NCI-H1436 (cell line): Measurements from ENCODE around the gene DLG5.

Experiments
- DNase-seq: peaks from one replicate; lab custom pipeline; 2025; lab: John Stamatoyannopoulos, UW

The DLG5 gene

DNA sequence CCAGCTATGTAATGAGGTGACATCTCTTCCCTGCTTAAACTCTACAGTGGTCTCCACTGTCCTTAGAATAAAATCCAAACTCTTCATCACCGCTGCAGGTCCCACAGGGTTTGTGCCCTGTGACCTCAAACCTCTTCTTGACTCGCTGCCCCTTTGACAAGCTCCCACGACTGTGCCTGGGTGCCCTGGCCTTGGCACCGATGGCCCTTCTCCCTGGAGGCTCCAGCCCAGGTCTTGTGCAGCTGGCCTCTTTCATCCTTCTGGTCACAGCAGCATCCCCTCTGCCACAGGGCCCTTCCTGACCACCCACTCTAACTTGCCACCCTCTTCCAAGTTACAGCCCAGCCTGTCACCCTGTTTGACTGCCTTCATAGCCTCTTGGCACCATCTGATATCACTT, 108.2 kb downstream of the DLG5 start:
- DNase-seq = no peak

DNA sequence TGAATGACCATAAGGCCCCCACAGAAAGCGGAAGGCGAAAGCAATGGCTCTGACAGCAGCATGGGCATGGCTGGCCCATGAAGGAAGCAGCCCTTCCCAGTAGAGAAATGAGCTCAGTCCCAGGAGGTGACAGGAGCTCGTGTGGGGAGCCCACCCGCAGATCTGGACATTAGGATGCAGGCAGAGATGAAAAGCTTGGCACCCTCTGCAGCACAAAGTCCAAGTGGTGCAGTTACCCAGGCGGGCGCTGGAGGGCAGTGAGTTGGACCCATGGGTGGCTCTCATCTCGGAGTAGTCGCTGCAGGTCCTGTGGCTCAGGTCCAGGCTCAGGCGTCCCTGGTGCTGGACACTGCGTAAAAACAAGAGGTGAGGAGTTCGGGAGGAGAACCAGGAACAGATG, 109.0 kb downstream of the DLG5 start:
- no peak for DNase-seq

DNA sequence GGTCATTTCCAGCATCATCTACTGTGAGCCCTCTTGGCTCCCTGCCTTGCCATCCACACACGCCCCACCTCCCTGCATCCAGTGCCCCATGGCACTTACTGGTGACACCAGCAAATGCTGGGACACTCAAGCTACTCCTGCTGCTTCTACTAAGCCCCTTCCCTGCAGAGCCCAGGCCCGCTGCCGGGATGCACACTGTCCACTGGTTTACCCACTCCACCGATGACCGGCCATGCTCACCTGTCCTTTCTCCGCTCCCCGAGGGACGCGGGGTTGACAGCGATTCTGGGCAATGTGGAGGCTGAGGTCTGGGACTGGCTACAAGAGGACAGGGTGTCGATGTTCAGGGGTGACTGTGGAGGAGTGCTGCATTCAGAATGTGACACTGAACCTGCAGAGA, 110.2 kb downstream of the DLG5 start:
- DNase-seq = no peak

GRCh38 chr10:77812741-77813140, 113.8 kb downstream of the DLG5 start:
- no peak for DNase-seq

DNA sequence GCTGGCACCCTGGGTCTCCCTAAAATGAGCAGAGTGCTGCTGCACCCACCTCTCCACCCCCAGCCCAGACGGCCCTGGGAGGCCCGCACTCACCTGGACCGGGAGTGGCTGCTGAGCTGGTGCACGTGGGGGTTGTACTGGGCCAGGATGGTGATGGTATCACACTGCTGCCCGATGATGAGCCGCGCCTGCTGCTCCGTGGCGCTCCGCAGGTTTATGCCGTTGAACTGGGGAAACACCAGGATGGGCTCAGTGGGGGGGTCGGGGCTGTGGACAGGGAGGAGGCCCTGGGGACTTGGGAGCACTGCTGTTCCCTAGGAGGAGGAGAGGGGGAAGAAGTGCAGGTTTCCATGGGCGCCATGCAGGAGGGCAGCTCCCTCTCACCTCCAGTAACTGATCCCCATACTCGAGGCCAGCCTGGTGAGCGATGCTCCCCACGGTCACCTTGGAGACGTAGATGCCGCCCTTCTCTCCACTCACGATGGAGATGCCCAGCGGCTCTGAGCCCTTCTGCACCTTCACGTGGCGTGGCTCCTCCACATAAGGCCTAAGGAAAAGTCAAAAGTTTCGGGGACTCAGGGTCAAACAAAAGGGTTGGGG, 114.6 kb downstream of the DLG5 start:
- DNase-seq = no peak

DNA sequence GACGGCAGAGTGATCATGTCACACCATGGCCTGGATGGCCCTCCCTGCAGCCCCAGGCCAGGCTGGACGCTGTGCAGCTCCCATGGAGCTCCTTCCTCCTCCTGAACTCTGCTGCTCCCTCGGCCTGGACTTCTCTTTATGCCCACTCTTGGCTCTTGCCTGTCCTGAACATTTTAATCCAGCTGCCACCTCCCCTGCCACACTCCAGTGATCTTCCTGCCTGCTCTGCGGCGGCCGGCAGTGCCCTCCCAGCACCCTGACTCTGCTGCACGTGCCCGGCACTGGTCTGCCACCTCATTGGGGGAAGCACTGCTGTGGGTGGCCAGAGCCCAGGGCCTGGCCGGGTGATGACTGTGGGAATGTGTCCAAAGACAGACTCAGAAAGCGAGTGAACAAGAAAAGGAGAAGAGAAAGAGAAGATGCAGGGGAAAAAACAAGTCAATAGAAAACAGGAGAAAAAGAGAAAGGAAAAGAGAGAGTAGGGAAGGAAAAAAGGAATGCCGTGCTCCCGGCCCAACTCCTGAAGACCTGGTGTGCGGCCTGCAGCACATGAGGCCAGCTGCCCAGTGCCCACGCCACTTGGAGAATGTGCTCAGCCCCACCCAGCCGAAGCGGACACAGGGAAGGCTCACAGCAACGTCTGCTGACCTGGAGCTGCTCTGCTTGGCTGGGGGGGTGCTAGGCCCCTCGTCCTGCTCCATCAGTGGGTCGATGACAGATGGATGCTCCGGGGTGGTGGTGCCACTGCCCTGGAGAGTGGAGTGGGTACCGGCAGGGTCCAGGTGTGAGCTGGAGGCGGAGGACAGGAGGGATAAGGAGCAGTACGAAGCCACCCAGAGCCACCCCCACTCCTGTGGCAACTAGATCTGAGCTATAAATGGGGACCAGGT, 115.9 kb downstream of the DLG5 start:
- no peak for DNase-seq

- no peak for DNase-seq
Observed at GRCh38 chr10:77809336-77809735, 117.2 kb downstream of the DLG5 start.

DNA sequence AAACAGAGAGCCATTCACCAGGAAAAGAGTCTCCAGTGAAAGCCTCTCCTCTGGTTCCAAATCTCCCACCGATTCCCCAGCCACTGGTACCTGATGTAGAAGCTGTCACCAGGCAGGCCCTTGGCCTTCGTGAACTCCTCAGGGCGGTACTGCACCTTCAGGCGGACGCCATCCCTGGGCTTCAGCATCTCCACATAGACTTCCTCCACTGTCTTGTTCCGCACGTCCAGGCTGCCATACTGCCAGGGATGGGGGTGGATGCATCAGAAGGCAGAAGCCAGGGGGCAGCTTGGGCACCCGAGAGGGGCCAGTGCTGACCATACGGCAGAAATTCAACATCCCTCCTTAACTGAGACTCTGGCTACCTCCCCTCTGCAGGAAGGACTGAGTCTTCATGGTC, 118.8 kb downstream of the DLG5 start:
- no peak for DNase-seq

GRCh38 chr10:77806511-77807157, 119.9 kb downstream of the DLG5 start:
- DNase-seq = no peak

- no peak for DNase-seq
Observed at GRCh38 chr10:77805676-77806075, 120.9 kb downstream of the DLG5 start.

GRCh38 chr10:77804371-77804770, 122.2 kb downstream of the DLG5 start:
- DNase-seq = no peak

DNA sequence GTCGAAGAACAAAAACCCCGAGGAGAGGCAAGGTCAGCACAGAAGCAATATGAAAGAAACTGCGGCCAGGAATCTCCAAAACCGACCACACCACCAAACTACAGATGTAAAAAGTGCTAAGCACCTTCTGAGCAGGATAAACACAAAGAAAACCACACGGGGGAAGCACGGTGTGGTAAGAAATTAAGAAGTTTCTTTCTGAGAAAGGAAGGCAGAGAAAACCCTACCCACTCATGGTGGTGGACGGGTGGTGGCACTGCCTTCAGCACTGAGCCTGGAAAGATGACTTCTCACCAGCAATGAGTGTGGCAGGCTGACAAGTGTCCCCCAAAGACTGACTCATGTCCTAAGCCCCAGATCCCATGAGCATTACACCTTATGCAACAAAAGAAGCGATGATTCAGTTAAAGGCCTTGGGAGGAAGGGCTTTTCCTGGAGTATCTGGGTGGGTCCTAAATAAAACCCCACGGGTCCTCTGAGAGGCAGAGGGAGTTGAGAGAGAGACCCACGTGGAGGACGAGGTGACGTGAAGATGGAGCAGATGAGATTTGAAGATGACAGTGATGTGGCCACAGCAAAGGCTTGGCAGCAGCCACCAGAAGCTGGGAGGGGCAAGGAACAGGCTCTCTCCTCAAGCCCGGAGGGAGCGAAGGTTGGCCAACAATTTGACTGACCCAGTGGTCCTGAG, 124.9 kb downstream of the DLG5 start:
- no peak for DNase-seq

GRCh38 chr10:77800738-77801266, 125.8 kb downstream of the DLG5 start:
- DNase-seq = no peak

DNA sequence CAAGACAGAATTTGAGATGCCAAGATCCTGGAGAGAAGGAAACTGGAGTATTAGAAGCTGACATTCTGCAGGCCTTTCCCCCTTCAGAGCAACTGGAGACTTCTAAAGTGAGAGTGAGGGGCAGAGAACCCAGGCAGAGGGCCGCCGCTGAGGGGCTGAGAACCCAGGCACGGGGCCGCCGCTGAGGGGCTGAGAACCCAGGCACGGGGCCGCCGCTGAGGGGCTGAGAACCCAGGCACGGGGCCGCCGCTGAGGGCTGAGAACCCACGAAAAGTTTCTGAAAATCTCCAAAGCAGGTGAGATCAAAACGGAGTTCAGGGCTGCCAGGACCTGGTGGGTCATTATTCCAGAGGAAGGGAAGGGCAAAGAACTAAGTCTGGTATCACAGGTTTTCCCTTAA, 126.2 kb downstream of the DLG5 start:
- no peak for DNase-seq

DNA sequence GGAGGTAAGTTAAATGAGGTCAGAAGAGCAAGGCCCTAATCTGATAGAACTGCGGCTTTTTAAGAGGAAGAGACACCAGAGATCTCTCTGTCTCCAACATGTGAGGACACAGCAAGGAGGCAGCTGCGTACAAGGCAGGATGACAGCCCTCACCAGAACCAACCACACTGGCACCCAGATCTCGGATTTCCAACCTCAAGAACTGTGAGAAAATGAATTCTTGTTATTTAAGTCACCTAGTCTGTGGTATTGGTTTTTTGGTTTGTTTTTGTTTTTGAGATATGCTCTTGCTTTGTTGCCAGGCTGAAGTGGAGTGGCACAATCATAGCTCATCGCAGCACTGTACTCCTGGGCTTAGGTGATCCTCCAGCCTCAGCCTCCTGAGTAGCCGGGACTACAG, 127.2 kb downstream of the DLG5 start:
- no peak for DNase-seq

GRCh38 chr10:77798940-77799339, 127.6 kb downstream of the DLG5 start:
- DNase-seq = no peak

- DNase-seq = no peak
Observed at GRCh38 chr10:77796311-77796915, 130.1 kb downstream of the DLG5 start.

GRCh38 chr10:77795426-77796055, 131.0 kb downstream of the DLG5 start:
- DNase-seq = no peak

DNA sequence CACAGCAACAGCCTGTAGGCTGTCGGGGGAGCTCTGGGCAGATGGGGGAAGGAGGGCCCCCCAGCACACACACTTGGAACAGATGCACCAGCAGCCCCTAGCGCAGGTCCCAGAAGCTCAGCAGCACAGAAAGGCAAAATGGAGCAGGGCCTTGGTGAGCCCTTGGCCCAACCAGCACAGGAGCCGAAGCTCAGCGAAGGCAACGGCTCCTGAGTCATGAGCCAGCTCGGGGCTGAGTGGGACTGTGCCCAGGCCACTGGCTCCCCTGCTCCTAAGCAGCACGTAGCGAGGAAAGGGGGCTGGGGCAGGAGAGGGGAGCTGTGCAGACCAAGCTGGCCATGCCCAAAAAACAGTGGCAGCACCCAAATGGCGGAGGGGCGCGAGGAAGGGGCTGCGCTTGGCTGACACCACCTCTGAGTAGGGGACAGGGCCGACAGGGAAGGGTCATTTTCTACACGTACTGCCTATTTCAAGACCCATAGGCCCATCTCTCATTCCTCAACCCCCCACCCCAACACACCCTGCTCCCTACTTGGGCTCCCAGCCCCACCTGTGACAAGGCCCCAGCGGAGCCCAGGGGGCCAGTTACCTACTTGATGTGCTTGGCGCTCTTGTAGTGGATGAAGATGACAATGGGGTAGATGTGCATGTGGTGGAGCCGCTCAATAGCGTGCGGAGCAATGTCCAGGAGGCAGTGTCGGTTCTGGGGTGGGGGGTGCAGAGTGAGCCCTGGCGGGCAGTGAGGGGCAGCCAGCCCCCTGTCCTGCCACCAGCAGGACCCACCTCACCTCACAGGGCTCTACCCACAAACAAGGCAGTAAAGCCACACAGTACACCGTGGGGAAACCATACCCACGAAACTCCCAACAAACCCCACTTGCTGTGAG, 132.1 kb downstream of the DLG5 start:
- no peak for DNase-seq

DNA sequence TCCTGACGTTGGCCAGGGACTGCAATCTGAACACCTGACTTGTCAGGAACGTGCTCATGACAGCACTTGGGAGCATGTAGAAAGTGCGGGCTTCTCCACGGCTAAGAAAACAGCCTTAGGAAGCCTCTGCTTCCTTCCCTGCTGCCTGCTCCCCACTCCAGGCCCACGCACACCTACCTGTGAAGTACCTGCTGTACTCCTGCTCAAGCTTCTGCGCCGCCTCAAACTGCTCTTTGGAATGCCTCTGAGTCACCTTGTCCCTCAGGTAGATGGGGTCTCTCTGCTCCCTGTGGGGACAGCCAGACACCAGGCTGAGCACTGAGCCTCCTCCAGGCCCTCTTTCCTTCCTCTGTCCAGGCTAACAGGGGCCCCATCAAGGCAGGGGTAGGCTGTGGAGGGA, 132.7 kb downstream of the DLG5 start:
- no peak for DNase-seq
